Right lobe of liver (tissue), 4 donors: Measurements from ENCODE around the gene CYP17A1.

Experiments used
- CTCF ChIP-seq, 4 donors: fragments of 200-600 bp in 3 of 4; fragments of 450-650 bp in 1 of 4; IDR thresholded peaks; one replicate each; pipeline versions ENCODE4 v1.5.1 to v1.8.0; 2016 to 2022; ENCODE audit warnings: antibody characterized with exemption in 4 of 4, mild to moderate bottlenecking in 2 of 4
- POLR2A ChIP-seq: fragments of 450-650 bp; IDR thresholded peaks from one replicate; pipeline ENCODE4 v1.6.1; 2017; ENCODE audit warnings: antibody characterized with exemption, mild to moderate bottlenecking
- donor health status: DM: no; HTN: no; CAD: no.
- donor health status: DM: no; HTN: no; CAD: no.
- donor health status: DM: no; HTN: yes; CAD: no.

GRCh38 chr10:102785818-102786217, 51.4 kb downstream of the CYP17A1 start:
- TF ChIP-seq CTCF (IDR thresholded peaks at IDR 0.05) (no peak), POLR2A (no peak)
